Activated CD4-positive, alpha-beta T cell treated with anti-CD3 and anti-CD28 coated beads, Interleukin-2, amount 50 U/mL, for 16 hours (primary cell): Measurements from ENCODE around the gene ZNF609.

ENCODE experiments used
- DNase-seq: peaks from one replicate; pipeline ENCODE4 v3.0.0-alpha.2; 2020

Gene ZNF609

GRCh38 chr15:64460206-64460723 lies at the start of gene ZNF609:
Gene ZNF609 (plus strand): TSS chr15:64460578. CDS start chr15:64499420, 38,842 bp downstream.
- peak; percentile 89 for DNase-seq

GRCh38 chr15:64412216-64412615 lies 48.2 kb upstream of the ZNF609 start:
- no peak for DNase-seq

- no peak for DNase-seq
These were observed 37.7 kb upstream of the ZNF609 start for GRCh38 chr15:64422697-64423096.

- no peak for DNase-seq
These were observed 36.4 kb upstream of the ZNF609 start for GRCh38 chr15:64423970-64424369.

GRCh38 chr15:64425221-64425620 lies 35.2 kb upstream of the ZNF609 start:
- no peak for DNase-seq

- DNase-seq, result peak; percentile 3
These were observed 33.4 kb upstream of the ZNF609 start for GRCh38 chr15:64426845-64427465.

GRCh38 chr15:64429448-64429847 lies 30.9 kb upstream of the ZNF609 start:
- peak; percentile 2 for DNase-seq

- DNase-seq, result peak; percentile 67
These were observed 30.2 kb upstream of the ZNF609 start for GRCh38 chr15:64430000-64430735.

- DNase-seq, result no peak
These were observed 22.4 kb upstream of the ZNF609 start for GRCh38 chr15:64437982-64438381.

GRCh38 chr15:64438653-64439447 lies 21.5 kb upstream of the ZNF609 start:
- no peak for DNase-seq

- no peak for DNase-seq
These were observed 18.5 kb upstream of the ZNF609 start for GRCh38 chr15:64441852-64442251.

- no peak for DNase-seq
These were observed 17.4 kb upstream of the ZNF609 start for GRCh38 chr15:64443016-64443415.

GRCh38 chr15:64443747-64444621 lies 16.4 kb upstream of the ZNF609 start:
- DNase-seq, result peak; percentile 79

- no peak for DNase-seq
These were observed 15.5 kb upstream of the ZNF609 start for GRCh38 chr15:64444836-64445235.

GRCh38 chr15:64447536-64448315 lies 12.7 kb upstream of the ZNF609 start:
- no peak for DNase-seq

- no peak for DNase-seq
These were observed 7.2 kb upstream of the ZNF609 start for GRCh38 chr15:64452988-64453688.

GRCh38 chr15:64453689-64454037 lies 6.7 kb upstream of the ZNF609 start:
- DNase-seq, result no peak

- no peak for DNase-seq
These were observed 6.1 kb upstream of the ZNF609 start for GRCh38 chr15:64454282-64454681.

GRCh38 chr15:64455961-64456371 lies 4.4 kb upstream of the ZNF609 start:
- DNase-seq, result no peak

- no peak for DNase-seq
These were observed 3.7 kb upstream of the ZNF609 start for GRCh38 chr15:64456634-64457108.
